Natural killer cell (primary cell): ENCODE data around the gene PARVB. TPM values are rescaled to one million over a fixed set of nuclear protein-coding genes. Genes with fewer than 3 reads are reported as not detected.

Experiments used
- ATAC-seq, 3 donors: fragments of 150-1000 bp in 2 of 3; fragments of 200-7000 bp in 1 of 3; cut with Tn5 transposase; 1 replicate in 1 of 3; 2 replicates in 2 of 3; pipeline ENCODE4 v1.10.0; 2021; ENCODE audit warnings: mild to moderate bottlenecking in 2 of 3, moderate library complexity in 2 of 3
- DNase-seq, 2 donors: peaks; one replicate each; pipeline versions ENCODE4 v3.0.0 to v3.0.0-alpha.2; 2013 to 2021; ENCODE audit warnings: mixed read lengths in 1 of 2
- H3K27ac ChIP-seq: one replicate; pipeline ENCODE4 v1.5.1; 2013; ENCODE audit warnings: mild to moderate bottlenecking, low read length
- H3K27me3 ChIP-seq: one replicate; pipeline ENCODE4 v1.6.1; 2013; ENCODE audit warnings: low read length; ENCODE audit not compliant: control insufficient read depth, insufficient read depth
- H3K36me3 ChIP-seq: one replicate; pipeline ENCODE4 v1.6.1; 2013; ENCODE audit warnings: low read length; ENCODE audit not compliant: control insufficient read depth, insufficient read depth
- H3K4me1 ChIP-seq: one replicate; pipeline ENCODE4 v1.6.1; 2013; ENCODE audit warnings: low read length; ENCODE audit not compliant: control insufficient read depth, insufficient read depth
- H3K4me3 ChIP-seq: one replicate; pipeline ENCODE4 v1.5.1; 2013; ENCODE audit warnings: low read length
- H3K9me3 ChIP-seq: one replicate; pipeline ENCODE4 v1.6.1; 2013; ENCODE audit warnings: low read length; ENCODE audit not compliant: control insufficient read depth, insufficient read depth
- H3K27ac Mint-ChIP-seq, 2 donors: one replicate each; pipeline ENCODE4 v1.8.0; 2022; ENCODE audit warnings: mild to moderate bottlenecking in 2 of 2, mixed read lengths in 2 of 2, moderate library complexity in 1 of 2
- H3K27me3 Mint-ChIP-seq, 2 donors: one replicate each; pipeline ENCODE4 v1.8.0; 2022; ENCODE audit warnings: low read depth in 2 of 2, mixed read lengths in 2 of 2
- H3K36me3 Mint-ChIP-seq: one replicate; pipeline ENCODE4 v1.8.0; 2022; ENCODE audit warnings: mixed read lengths
- H3K4me1 Mint-ChIP-seq, 2 donors: one replicate each; pipeline ENCODE4 v1.8.0; 2022; ENCODE audit warnings: mixed read lengths in 2 of 2
- H3K4me3 Mint-ChIP-seq: one replicate; pipeline ENCODE4 v1.8.0; 2022; ENCODE audit warnings: mild to moderate bottlenecking, moderate library complexity, mixed read lengths
- H3K9me3 Mint-ChIP-seq, 2 donors: one replicate each; pipeline ENCODE4 v1.8.0; 2022; ENCODE audit warnings: mixed read lengths in 2 of 2
- CTCF ChIP-seq: fragments of 200-600 bp; IDR thresholded peaks from one replicate; pipeline ENCODE4 v1.8.0; 2022; ENCODE audit warnings: antibody characterized with exemption
- WGBS: methylation state at CpG from one replicate; pipeline ENCODE4 v1.1.7; 2013; ENCODE audit warnings: missing lambda C conversion rate; ENCODE audit not compliant: insufficient coverage; 5-methylcytosine and 5-hydroxymethylcytosine counted together
- intact Hi-C: fragments of 100-400 bp; cut with micrococcal nuclease; formaldehyde crosslinking; loops from one replicate; pipeline ENCODE4 v1.14.2; 2022
- total RNA-seq, 4 donors: library from RNA; stranded (reverse); fragments of 120-200 nt in 1 of 4; gene quantifications; one replicate each; pipeline versions ENCODE4 v1.2.3 to v1.2.4, GENCODE V29; 2013 to 2022

The PARVB gene
- total RNA-seq, 3 donors from 2014 or later (not counting 1 experiment from before 2014, with no cell fraction given), result 2.9 to 12.5 (median 8.1) TPM

DNA sequence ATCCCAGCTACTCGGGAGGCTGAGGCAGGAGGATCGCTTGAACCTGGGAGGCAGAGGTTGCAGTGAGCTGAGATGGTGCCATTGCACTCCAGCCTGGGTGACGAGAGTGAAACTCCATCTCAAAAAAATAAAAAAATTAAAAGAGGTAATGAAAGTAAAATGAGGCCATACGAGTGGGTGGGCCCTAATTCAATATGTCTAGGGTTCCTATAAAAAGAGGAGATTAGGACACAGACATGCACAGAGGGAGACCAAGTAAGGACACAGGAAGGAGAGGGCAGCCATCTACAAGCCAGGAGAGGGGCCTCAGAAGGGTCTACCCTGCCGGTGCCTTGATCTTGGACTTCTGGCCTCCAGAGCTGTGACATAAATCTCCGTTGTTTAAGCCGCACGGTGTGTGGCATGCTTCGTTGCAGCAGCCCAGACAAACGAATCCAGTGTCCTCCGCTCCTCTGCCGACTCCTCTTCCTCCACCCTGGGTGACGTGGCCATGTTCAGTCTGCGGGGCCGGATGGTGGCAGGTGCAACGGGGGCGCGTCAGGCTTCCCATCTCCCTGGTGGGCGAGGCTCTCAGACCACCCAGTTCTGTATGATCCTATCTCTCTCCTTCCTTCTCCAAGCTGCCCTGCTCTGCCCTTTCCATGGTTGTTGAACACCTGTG is 105.0 kb downstream of the PARVB start:
- ATAC-seq (no peak), DNase-seq (no peak)
- Histone ChIP-seq H3K36me3 (no peaks in the 10 kb centered on the region), H3K4me1 (peaks cover 7% of the 10 kb centered on the region), H3K27ac (no peak overlapping the region), H3K4me3 (no peak overlapping the region), H3K9me3 (peaks cover 8% of the 10 kb centered on the region), H3K27me3 (no peaks in the 10 kb centered on the region)
- H3K27me3 Mint-ChIP-seq, result no peaks in the 10 kb centered on the region
- no peak overlapping the region for H3K27ac Mint-ChIP-seq
- intact Hi-C loops, result no loop called here
- H3K36me3 Mint-ChIP-seq, result peaks cover 11% of the 10 kb centered on the region
- H3K9me3 Mint-ChIP-seq, result peaks cover 2 to 4% of the 10 kb centered on the region in 2 donors
- peaks cover 0 to 6% of the 10 kb centered on the region in 2 donors for H3K4me1 Mint-ChIP-seq
- no peak for TF ChIP-seq CTCF
- WGBS, result 96% methylated on average over 19 of the region's 19 CpGs
- no peak overlapping the region for H3K4me3 Mint-ChIP-seq

GRCh38 chr22:44129619-44129976 is 105.5 kb downstream of the PARVB start:
- ATAC-seq, result no peak
- intact Hi-C loops, result no loop called here

DNA sequence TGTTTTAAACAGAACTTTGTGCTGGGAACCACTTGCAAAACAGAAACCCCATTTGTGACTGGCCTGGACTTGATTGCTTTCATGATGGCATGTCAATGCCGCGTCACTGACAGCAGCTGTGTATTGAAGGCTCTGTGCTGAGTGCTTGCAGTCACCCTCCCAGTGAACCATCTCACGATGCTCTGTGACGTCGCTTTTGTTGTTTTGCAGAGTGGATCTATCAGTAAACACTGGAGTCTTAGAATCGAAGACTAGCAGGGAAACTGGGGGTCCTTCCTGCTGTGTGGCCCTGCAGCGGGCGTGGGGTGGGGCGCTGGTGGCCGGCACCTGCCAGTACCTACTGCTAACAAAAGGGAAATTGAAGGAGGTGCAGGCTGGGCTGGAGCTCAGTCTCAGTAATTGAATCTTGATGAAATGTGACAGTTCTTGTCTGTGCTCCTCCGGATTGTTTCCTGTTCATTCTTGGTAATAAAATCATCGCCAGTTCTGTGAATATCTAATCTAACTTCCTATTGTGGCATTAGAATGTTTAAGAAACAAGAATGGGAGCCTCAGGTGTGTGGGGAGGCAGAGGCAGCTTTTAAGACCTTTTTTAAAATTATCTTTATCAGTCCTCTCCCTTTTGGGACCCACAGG is 106.1 kb downstream of the PARVB start:
- no peaks in the 10 kb centered on the region for H3K27me3 Mint-ChIP-seq
- ATAC-seq (no peak), DNase-seq (no peak)
- intact Hi-C loops, result no loop called here
- no peak for TF ChIP-seq CTCF
- peaks cover 2 to 4% of the 10 kb centered on the region in 2 donors for H3K9me3 Mint-ChIP-seq
- 75% methylated on average over 10 of the region's 12 CpGs for WGBS
- Histone ChIP-seq H3K27me3 (no peaks in the 10 kb centered on the region), H3K27ac (no peak overlapping the region), H3K4me1 (peaks cover 9% of the 10 kb centered on the region), H3K36me3 (no peaks in the 10 kb centered on the region), H3K4me3 (no peak overlapping the region), H3K9me3 (peaks cover 8% of the 10 kb centered on the region)
- no peak overlapping the region for H3K4me3 Mint-ChIP-seq
- peaks cover 11% of the 10 kb centered on the region for H3K36me3 Mint-ChIP-seq
- no peak overlapping the region for H3K27ac Mint-ChIP-seq
- H3K4me1 Mint-ChIP-seq, result peaks cover 0 to 6% of the 10 kb centered on the region in 2 donors

More at GRCh38 chr22:44129619-44129976, 105.5 kb downstream of the PARVB start:
- no peaks in the 10 kb centered on the region for H3K27me3 ChIP-seq
- no peak for DNase-seq
- no peak for TF ChIP-seq CTCF
- Mint-ChIP-seq H3K27me3 (no peaks in the 10 kb centered on the region), H3K4me3 (no peak overlapping the region), H3K27ac (no peak overlapping the region), H3K9me3 (peaks cover 2 to 4% of the 10 kb centered on the region in 2 donors), H3K4me1 (peaks cover 0 to 6% of the 10 kb centered on the region in 2 donors), H3K36me3 (peaks cover 11% of the 10 kb centered on the region)
- 93% methylated on average over 8 of the region's 8 CpGs for WGBS
- no peak overlapping the region for H3K27ac ChIP-seq
- no peak overlapping the region for H3K4me3 ChIP-seq
- no peaks in the 10 kb centered on the region for H3K36me3 ChIP-seq
- peaks cover 9% of the 10 kb centered on the region for H3K4me1 ChIP-seq
- H3K9me3 ChIP-seq, result peaks cover 8% of the 10 kb centered on the region
